Mesothelial cell of epicardium (in vitro differentiated cells): Measurements from ENCODE around the gene EIF2S2. TPM values are rescaled to one million over a fixed set of nuclear protein-coding genes. Genes with fewer than 3 reads are reported as not detected.
A peak's percentile ranks its signal among the peaks of the same experiment; 100 is the strongest.

Experiments used
- DNase-seq, 2 experiments: peaks; one replicate each; pipeline ENCODE4 v3.0.0; 2021; ENCODE audit warnings: low spot score in 2 of 2; ENCODE audit not compliant: unreplicated experiment in 2 of 2
- H3K27ac Mint-ChIP-seq: 2 replicates; pipeline ENCODE4 v1.8.0; 2021; ENCODE audit warnings: mixed read lengths
- H3K27me3 Mint-ChIP-seq: 2 replicates; pipeline ENCODE4 v1.8.0; 2021; ENCODE audit warnings: low read depth, mixed read lengths
- H3K36me3 Mint-ChIP-seq: 2 replicates; pipeline ENCODE4 v1.8.0; 2021; ENCODE audit warnings: mixed read lengths
- H3K4me1 Mint-ChIP-seq: 2 replicates; pipeline ENCODE4 v1.8.0; 2021; ENCODE audit warnings: mixed read lengths
- H3K4me3 Mint-ChIP-seq: 2 replicates; pipeline ENCODE4 v1.8.0; 2021; ENCODE audit warnings: mild to moderate bottlenecking, moderate library complexity, mixed read lengths
- H3K9me3 Mint-ChIP-seq: 2 replicates; pipeline ENCODE4 v1.8.0; 2021; ENCODE audit warnings: mixed read lengths
- CTCF ChIP-seq: fragments of 200-600 bp; sonication (generic); IDR thresholded peaks from one replicate; pipeline ENCODE4 v1.5.0; 2021; ENCODE audit warnings: antibody characterized with exemption; ENCODE audit not compliant: unreplicated experiment
- total RNA-seq: library from RNA; stranded (reverse); gene quantifications from 3 replicates; pipeline ENCODE4 v1.2.1, GENCODE V29; 2021

EIF2S2 gene
- total RNA-seq, 1 donor from 2014 or later: 45.5 TPM

GRCh38 chr20:34131491-34131890, 19.4 kb upstream of the EIF2S2 start:
- no peak overlapping the region for H3K4me3 Mint-ChIP-seq
- peaks cover 3% of the 10 kb centered on the region for H3K36me3 Mint-ChIP-seq
- no peak overlapping the region for H3K27ac Mint-ChIP-seq
- TF ChIP-seq CTCF: no peak
- no peak for DNase-seq
- H3K4me1 Mint-ChIP-seq: peaks cover 13% of the 10 kb centered on the region
- H3K27me3 Mint-ChIP-seq: no peaks in the 10 kb centered on the region
- H3K9me3 Mint-ChIP-seq: peaks cover 7% of the 10 kb centered on the region

GRCh38 chr20:34129518-34130162, 17.6 kb upstream of the EIF2S2 start:
- Mint-ChIP-seq H3K4me3 (peak overlapping the region; percentile 54), H3K27ac (no peak overlapping the region), H3K4me1 (peaks cover 17% of the 10 kb centered on the region), H3K9me3 (peaks cover 9% of the 10 kb centered on the region), H3K27me3 (no peaks in the 10 kb centered on the region), H3K36me3 (peaks cover 3% of the 10 kb centered on the region)
- TF ChIP-seq CTCF: peak; percentile 96
- DNase-seq: peak in 1 of 2 experiments; percentile 63

- Mint-ChIP-seq H3K4me3 (no peak overlapping the region), H3K36me3 (peaks cover 3% of the 10 kb centered on the region), H3K27ac (peak overlapping the region; percentile 8), H3K27me3 (no peaks in the 10 kb centered on the region), H3K4me1 (peaks cover 23% of the 10 kb centered on the region), H3K9me3 (peaks cover 9% of the 10 kb centered on the region)
- no peak for TF ChIP-seq CTCF
- no peak for DNase-seq
These were observed 15.7 kb upstream of the EIF2S2 start for GRCh38 chr20:34127792-34128191.

GRCh38 chr20:34124469-34125249, 12.6 kb upstream of the EIF2S2 start:
- peaks cover 9% of the 10 kb centered on the region for H3K9me3 Mint-ChIP-seq
- peaks cover 3% of the 10 kb centered on the region for H3K36me3 Mint-ChIP-seq
- peaks cover 23% of the 10 kb centered on the region for H3K4me1 Mint-ChIP-seq
- peak overlapping the region; percentile 62 for H3K27ac Mint-ChIP-seq
- no peak for DNase-seq
- H3K27me3 Mint-ChIP-seq: no peaks in the 10 kb centered on the region
- no peak for TF ChIP-seq CTCF
- H3K4me3 Mint-ChIP-seq: no peak overlapping the region

GRCh38 chr20:34123309-34123708, 11.3 kb upstream of the EIF2S2 start:
- Mint-ChIP-seq H3K4me1 (peaks cover 15% of the 10 kb centered on the region), H3K27me3 (peaks cover 4% of the 10 kb centered on the region), H3K27ac (no peak overlapping the region), H3K4me3 (no peak overlapping the region), H3K9me3 (peaks cover 9% of the 10 kb centered on the region), H3K36me3 (peaks cover 3% of the 10 kb centered on the region)
- no peak for TF ChIP-seq CTCF
- no peak for DNase-seq
